ENCODE results near the gene TRMT1. TPM values are rescaled to one million over a fixed set of nuclear protein-coding genes. Genes with fewer than 3 reads are reported as not detected.

TRMT1 gene
- total and polyA plus RNA-seq, 2 donors (not counting 1 experiment from before 2014, with no cell fraction given), result 91.8 to 281 TPM

- Histone ChIP-seq H4K20me1 (ENCODE audit: control insufficient read depth, insufficient read depth, low read length, poor library complexity, severe bottlenecking) (no peaks in the 10 kb centered on the region), H3K27me3 (replicated peaks in 1 of 4; ENCODE audit: control extremely low read depth in 1 of 4, control insufficient read depth in 3 of 4, insufficient read depth in 4 of 4, low read length in 3 of 4) (peaks cover 0 to 21% (median 11%) of the 10 kb centered on the region in 4 experiments), H3K36me3 (replicated peaks in 1 of 2; ENCODE audit: control extremely low read depth in 1 of 2, control insufficient read depth in 1 of 2, extremely low read depth in 1 of 2, insufficient read depth in 2 of 2, low read length in 1 of 2) (no peaks in the 10 kb centered on the region), H3K9me3 (ENCODE audit: control extremely low read depth in 1 of 3, control insufficient read depth in 2 of 3, insufficient read depth in 1 of 3, low read length in 2 of 3) (no peaks in the 10 kb centered on the region), H3K27ac (ENCODE audit: low read length in 2 of 2) (no peak overlapping the region), H2AFZ (ENCODE audit: insufficient read depth, low read depth, low read length, poor library complexity, severe bottlenecking) (no peak overlapping the region), H3K4me2 (replicated peaks; ENCODE audit: low read depth, low read length, poor library complexity, severe bottlenecking) (no peak overlapping the region), H3K79me2 (ENCODE audit: control insufficient read depth, insufficient read depth, low read length) (no peaks in the 10 kb centered on the region), H3K4me3 (ENCODE audit: control extremely low read depth in 1 of 5, extremely low read depth in 1 of 5, insufficient read depth in 1 of 5, low read depth in 2 of 5, low read length in 4 of 5) (no peak overlapping the region), H3K9ac (ENCODE audit: low read length) (no peak overlapping the region), H3K4me1 (ENCODE audit: control insufficient read depth in 2 of 2, insufficient read depth in 2 of 2, low read length in 2 of 2) (peaks cover 7 to 17% of the 10 kb centered on the region in 2 donors)
- no peak for DNase-seq
- intact Hi-C loops (cut with micrococcal nuclease), result no loop called here
- Mint-ChIP-seq H3K4me1 (peaks cover 6% of the 10 kb centered on the region), H3K27me3 (peaks cover 15% of the 10 kb centered on the region), H3K4me3 (no peak overlapping the region), H3K27ac (no peak overlapping the region), H3K9me3 (ENCODE audit: insufficient read depth) (no peaks in the 10 kb centered on the region)
- ChIA-PET POLR2A (no interaction called here), CTCF (interaction anchor here (1.3 to 10.4 kb wide), 3 partner anchors 30 to 87 kb away, joined by 6 to 161 read pairs (median 71); no protein-coding TSS in a partner anchor)
- 89% methylated on average over 5 of the region's 6 CpGs for WGBS (ENCODE audit: insufficient coverage)
- ATAC-seq (ENCODE audit: low read depth), result no peak
- no peak for TF ChIP-seq EZH2 (IDR thresholded peaks at IDR 0.05; ENCODE audit: borderline replicate concordance, insufficient read depth, low read depth, low read length, poor library complexity, severe bottlenecking)
- TF ChIP-seq, protein P1, sequence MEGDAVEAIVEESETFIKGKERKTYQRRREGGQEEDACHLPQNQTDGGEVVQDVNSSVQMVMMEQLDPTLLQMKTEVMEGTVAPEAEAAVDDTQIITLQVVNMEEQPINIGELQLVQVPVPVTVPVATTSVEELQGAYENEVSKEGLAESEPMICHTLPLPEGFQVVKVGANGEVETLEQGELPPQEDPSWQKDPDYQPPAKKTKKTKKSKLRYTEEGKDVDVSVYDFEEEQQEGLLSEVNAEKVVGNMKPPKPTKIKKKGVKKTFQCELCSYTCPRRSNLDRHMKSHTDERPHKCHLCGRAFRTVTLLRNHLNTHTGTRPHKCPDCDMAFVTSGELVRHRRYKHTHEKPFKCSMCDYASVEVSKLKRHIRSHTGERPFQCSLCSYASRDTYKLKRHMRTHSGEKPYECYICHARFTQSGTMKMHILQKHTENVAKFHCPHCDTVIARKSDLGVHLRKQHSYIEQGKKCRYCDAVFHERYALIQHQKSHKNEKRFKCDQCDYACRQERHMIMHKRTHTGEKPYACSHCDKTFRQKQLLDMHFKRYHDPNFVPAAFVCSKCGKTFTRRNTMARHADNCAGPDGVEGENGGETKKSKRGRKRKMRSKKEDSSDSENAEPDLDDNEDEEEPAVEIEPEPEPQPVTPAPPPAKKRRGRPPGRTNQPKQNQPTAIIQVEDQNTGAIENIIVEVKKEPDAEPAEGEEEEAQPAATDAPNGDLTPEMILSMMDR (IDR thresholded peaks at IDR 0.05), result no peak
Measured at GRCh38 chr19:13064092-13064489, 52.4 kb downstream of the TRMT1 start.

DNA sequence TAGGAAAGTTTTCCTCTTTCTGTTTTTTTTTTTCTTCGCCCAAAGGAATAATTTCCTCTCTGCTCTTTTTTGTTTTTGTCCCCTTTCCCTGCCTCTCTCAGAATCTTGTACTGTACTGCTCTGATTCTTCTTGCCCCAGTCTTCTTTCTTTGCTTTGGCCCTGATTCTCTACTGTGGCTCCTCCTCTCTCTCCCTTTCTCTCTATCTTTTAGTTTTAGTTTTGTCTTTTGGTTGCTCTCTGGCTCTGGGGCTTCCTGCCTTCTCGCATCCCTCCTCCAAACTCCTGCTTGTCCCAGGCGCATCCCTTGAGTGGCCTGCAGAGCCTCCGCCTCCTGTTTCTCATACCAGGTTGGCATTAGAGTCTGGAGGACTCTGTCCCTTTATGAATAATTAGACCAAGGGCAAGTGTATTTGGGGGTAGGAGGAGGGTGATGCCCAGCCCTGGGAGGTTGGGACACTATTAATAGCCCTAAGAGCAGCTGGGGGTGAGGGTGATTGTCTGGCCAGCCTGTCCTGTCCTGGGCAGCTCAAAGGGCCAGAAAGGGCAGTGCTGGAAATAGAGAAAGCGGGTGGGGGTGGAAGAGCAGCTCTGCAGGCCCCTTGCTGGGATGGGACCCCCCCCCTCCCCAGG is 53.0 kb downstream of the TRMT1 start:
- Mint-ChIP-seq H3K4me1 (peaks cover 6% of the 10 kb centered on the region), H3K9me3 (ENCODE audit: insufficient read depth) (no peaks in the 10 kb centered on the region), H3K4me3 (no peak overlapping the region), H3K27ac (peak overlapping the region; percentile 23), H3K27me3 (peaks cover 20% of the 10 kb centered on the region)
- H3K4me3 ChIP-seq (ENCODE audit: control extremely low read depth in 1 of 5, extremely low read depth in 1 of 5, insufficient read depth in 1 of 5, low read depth in 2 of 5, low read length in 4 of 5), result no peak overlapping the region
- CTCF ChIA-PET, result interaction anchor here (1.3 to 10.4 kb wide), 3 partner anchors 30 to 86 kb away, joined by 6 to 161 read pairs (median 71); no protein-coding TSS in a partner anchor
- ATAC-seq (ENCODE audit: low read depth) (no peak), DNase-seq (no peak)
- no peaks in the 10 kb centered on the region for H3K9me3 ChIP-seq (ENCODE audit: control extremely low read depth in 1 of 3, control insufficient read depth in 2 of 3, insufficient read depth in 1 of 3, low read length in 2 of 3)
- peaks cover 0 to 22% (median 12%) of the 10 kb centered on the region in 4 experiments for H3K27me3 ChIP-seq (replicated peaks in 1 of 4; ENCODE audit: control extremely low read depth in 1 of 4, control insufficient read depth in 3 of 4, insufficient read depth in 4 of 4, low read length in 3 of 4)
- H4K20me1 ChIP-seq (ENCODE audit: control insufficient read depth, insufficient read depth, low read length, poor library complexity, severe bottlenecking), result no peaks in the 10 kb centered on the region
- H3K79me2 ChIP-seq (ENCODE audit: control insufficient read depth, insufficient read depth, low read length), result no peaks in the 10 kb centered on the region
- H3K4me2 ChIP-seq (replicated peaks; ENCODE audit: low read depth, low read length, poor library complexity, severe bottlenecking), result no peak overlapping the region
- 100% methylated on average over 2 of the region's 5 CpGs for WGBS (ENCODE audit: insufficient coverage)
- no peaks in the 10 kb centered on the region for H3K36me3 ChIP-seq (replicated peaks in 1 of 2; ENCODE audit: control extremely low read depth in 1 of 2, control insufficient read depth in 1 of 2, extremely low read depth in 1 of 2, insufficient read depth in 2 of 2, low read length in 1 of 2)
- POLR2A ChIA-PET, result no interaction called here
- no peak overlapping the region for H2AFZ ChIP-seq (ENCODE audit: insufficient read depth, low read depth, low read length, poor library complexity, severe bottlenecking)
- H3K9ac ChIP-seq (ENCODE audit: low read length), result no peak overlapping the region
- intact Hi-C loops (cut with micrococcal nuclease), result no loop called here
- TF ChIP-seq, protein P1 (IDR thresholded peaks at IDR 0.05), result no peak
- no peak for TF ChIP-seq EZH2 (IDR thresholded peaks at IDR 0.05; ENCODE audit: borderline replicate concordance, insufficient read depth, low read depth, low read length, poor library complexity, severe bottlenecking)
- H3K4me1 ChIP-seq (ENCODE audit: control insufficient read depth in 2 of 2, insufficient read depth in 2 of 2, low read length in 2 of 2), result peaks cover 7 to 17% of the 10 kb centered on the region in 2 donors
- no peak overlapping the region for H3K27ac ChIP-seq (ENCODE audit: low read length in 2 of 2)

Measured in B cell (primary cell).